Femur (tissue), 1 donor: ENCODE measurements around the gene CRTAC1.

ENCODE experiments used
- DNase-seq: peaks from one replicate; pipeline ENCODE4 v3.0.0-alpha.2; 2017

CRTAC1 gene, protein sequence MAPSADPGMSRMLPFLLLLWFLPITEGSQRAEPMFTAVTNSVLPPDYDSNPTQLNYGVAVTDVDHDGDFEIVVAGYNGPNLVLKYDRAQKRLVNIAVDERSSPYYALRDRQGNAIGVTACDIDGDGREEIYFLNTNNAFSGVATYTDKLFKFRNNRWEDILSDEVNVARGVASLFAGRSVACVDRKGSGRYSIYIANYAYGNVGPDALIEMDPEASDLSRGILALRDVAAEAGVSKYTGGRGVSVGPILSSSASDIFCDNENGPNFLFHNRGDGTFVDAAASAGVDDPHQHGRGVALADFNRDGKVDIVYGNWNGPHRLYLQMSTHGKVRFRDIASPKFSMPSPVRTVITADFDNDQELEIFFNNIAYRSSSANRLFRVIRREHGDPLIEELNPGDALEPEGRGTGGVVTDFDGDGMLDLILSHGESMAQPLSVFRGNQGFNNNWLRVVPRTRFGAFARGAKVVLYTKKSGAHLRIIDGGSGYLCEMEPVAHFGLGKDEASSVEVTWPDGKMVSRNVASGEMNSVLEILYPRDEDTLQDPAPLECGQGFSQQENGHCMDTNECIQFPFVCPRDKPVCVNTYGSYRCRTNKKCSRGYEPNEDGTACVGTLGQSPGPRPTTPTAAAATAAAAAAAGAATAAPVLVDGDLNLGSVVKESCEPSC

DNA sequence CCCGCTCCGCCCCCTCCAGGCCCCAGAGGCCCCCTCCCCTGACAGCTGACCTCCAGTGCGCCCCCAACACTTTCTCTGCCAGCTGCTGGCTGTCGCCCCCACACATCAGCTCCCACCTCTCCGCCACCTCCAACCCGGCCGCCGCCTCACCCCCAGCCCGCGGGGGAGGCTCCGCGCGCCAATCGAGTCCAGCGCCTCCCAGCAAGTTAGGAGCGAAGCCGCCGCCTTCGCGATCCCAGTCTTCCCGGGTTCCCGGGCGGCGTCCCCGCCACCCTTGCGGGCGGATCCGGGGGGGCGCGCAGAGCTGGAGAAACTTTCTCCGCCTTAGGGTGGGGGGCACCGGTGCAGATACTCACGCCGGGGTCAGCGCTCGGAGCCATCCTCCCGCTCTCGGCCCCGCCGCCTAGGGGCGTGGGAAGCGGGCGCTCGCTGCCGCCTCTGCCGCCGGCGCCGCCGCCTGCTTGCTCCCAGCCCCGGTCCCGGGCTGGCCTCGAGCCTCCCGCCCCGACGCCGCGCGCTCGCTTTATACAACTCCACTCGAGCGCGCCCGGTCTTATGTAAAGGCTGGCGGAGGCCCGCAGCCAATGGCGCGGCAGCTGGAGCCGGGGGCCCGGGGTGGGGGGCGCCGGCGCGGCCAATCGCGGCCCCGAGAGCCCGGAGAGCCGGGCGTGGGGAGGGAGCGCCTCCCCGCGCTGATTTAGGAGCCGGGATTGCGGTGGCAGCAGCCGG, at the start of gene CRTAC1:
CRTAC1 (minus strand) TSS at position 529 of the 729 bp plus-strand sequence; CDS start at position 380, 149 bp downstream.
- peak; percentile 81 for DNase-seq

DNA sequence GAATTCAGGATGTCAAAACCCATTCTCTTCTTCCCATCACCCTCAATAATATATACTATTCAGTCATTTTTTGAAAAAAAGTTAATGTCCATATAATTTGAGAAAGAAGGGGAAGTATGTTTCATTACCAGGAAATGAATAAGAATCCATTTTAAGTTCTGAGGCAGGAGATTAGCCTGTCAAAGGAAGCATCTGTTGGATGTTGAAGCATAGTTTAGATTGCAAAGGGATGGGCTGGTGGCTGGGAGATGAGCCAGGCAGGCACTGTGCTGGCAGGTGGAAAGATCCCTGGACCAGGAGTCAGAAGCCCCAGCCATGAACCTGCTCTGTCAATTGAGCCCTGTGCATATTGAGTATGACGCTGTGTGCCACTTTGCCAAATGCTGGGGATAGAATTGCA, 48.4 kb upstream of the CRTAC1 start:
- DNase-seq = no peak

DNA sequence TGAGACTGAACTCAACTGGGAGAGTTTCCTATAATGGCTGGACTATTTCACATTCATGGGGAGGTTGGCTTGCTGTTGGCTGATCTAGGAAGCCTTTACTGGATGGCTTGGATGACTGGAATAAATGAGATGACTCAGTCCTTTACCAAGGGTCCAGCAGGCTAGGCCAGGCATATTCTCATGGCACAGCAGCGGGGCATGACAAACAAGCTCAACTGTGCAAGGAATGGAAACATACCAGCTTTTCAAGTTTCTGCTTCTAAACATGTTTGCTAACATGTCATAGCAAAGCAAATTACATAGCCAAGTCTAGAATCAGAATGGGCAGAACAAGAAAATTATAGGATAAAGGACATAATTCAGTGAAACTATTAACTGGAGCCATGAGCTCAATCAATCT, 46.8 kb upstream of the CRTAC1 start:
- no peak for DNase-seq

GRCh38 chr10:98076086-98076485, 45.7 kb upstream of the CRTAC1 start:
- DNase-seq = no peak

DNA sequence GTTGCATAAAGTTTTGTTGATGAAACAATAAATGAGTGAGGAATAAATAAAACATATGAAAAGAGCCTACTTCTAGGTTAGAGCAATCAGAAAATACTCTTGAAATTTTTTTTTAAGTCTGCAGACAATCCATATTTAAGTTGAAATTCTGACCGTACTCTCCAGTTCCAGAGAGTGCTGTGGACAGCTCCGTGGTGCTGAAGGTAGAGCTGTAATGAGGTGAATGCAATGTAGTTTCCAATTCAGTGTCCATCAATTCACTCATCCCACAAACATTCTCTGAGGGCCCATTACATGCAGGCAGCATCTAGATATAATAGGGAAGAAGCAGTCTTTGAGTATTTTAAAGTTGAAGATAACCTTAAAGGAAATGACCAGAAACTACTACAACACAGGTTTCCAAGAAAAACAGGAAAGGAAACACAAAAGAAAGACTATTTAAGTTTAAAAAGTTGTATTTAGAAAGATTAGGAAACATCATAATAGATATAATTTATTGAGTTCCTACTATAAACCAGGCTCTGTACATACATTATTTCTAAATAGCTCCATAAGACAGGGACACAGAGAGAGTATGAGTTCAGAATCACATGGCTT, 44.0 kb upstream of the CRTAC1 start:
- DNase-seq = no peak

- DNase-seq = no peak
Measured at GRCh38 chr10:98067165-98067564, 36.7 kb upstream of the CRTAC1 start.

DNA sequence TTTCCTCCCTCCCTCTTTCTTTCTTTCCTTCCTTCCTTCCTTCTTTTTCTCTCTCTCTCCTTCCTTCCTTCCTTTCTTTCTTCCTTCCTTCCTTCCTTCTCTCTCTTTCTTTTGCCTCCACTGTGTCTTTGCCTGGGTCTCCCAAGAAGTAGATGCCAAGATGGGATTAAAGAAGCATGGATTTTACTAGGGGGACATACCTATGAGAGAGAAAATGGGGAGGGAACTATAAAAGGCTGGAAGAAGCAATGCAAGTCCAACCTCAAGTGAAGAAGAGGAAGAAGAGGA, 33.3 kb upstream of the CRTAC1 start:
- no peak for DNase-seq

- no peak for DNase-seq
Measured at GRCh38 chr10:98062424-98062823, 32.0 kb upstream of the CRTAC1 start.

GRCh38 chr10:98060079-98060478, 29.7 kb upstream of the CRTAC1 start:
- no peak for DNase-seq

DNA sequence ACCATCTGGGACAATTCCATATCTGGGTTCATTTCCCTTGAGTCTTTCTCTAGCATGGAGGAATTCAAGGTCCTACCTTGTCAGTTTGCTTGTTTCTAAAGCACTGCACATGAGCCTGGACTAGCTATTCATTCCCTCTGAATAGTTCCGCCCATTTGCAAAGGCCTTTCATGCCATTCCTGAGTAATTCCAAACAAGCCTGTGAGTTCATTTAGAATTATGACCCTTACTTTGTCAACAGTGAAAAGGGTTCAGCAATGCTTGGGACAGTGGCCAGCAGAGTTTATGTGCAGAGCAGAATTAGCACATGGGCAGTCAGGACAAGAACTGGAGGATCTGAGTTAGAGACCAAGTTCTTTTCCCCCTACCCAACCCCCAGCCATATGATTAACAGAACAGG, 27.9 kb upstream of the CRTAC1 start:
- no peak for DNase-seq

DNA sequence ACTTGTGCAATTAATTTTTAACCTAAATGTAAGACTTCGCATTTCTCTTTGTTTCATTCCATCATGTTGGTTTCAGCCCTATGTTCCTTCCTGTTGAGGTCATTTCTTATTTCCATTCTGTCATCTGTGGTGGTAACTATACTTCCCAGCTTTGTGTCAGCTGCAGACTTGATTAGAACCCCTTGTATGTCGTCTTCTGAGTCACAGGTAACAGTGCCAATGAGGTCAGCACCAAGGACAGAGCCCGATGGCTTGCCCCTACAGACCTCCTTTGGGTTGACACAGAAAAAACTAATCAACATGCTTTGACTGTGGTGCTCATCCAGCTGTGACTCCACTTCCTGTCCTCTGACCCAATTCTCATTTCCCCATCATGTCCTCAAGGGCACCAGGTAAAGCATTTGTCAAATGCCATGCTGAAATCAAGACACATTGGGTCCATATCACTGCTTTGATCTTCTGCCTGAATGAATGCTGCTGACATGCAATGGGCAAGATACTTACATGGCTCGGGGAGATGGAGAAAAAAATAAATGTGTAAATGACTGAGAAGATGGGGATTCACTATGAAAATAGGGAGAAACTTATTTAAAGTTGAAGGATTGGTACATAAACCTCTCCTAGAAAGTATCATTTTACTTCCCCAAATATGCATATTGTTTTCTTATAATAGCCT, 25.6 kb upstream of the CRTAC1 start:
- DNase-seq = peak; percentile 29

DNA sequence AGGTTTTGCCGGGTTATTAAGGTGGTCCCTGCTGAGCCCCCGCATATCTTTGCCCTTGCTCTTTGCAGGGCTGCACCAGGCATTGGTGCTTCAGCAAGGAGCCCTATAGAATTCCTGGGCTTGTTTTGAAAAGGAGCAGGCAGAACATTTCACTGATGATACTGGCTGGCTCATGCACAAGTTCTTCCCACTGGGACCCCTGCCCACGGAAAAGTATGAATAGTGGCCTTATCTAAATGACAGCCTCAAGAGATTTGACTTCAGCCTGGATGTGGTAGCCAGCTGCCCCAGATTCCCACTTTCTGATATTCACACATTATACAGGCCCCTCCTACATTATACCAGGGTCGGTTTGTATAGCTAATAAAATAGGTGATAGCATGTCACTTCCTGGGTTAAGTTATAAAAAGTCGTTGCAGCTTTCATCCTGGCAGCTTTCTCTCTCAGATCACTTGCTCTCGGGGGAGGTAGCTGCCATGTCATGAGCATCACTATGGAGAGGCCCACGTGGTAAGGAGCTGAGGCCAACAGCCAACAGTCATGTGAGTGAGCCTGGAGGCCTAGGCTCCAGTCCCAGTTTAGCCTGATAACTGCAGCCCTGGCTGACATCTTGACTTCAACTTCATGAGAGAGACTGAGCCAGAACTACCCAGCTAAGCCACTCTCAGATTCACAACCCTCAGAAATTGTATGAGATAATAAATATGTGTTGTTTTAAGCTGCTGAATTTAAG, 16.8 kb upstream of the CRTAC1 start:
- no peak for DNase-seq

GRCh38 chr10:98045785-98046389, 15.5 kb upstream of the CRTAC1 start:
- DNase-seq = peak; percentile 48

DNA sequence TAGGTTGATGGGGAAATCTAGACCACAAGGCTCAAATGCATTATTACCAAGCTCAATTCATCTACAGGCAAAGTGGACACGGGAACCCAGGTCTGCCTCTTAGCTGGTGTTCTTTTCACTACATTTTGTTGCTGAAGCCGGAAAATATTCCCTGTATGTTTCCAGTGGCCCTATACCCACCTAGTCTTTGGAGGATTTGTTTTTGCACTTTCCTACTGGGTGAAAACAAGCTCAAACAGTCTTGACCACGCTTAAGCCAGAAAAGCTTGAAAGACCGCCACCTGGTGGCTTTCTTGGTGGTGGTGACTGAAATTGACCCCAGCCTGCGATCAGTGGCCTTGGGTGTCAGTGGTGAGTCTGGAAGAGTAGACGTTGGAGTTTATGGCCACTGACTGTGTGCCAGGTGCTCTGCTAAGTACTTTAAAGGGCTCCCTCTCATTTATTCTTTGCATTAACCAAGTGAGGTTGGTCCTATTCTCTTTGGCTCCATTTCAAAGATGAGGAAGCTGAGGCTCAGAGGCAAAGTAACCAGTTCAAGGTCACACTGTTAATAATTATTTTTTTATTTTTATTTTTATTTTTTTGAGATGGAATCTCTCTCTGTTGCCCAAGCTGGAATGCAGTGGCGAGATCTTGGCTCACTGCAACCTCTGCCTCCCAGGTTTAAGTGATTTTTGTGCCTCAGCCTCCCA, 11.1 kb upstream of the CRTAC1 start:
- peak; percentile 63 for DNase-seq

DNA sequence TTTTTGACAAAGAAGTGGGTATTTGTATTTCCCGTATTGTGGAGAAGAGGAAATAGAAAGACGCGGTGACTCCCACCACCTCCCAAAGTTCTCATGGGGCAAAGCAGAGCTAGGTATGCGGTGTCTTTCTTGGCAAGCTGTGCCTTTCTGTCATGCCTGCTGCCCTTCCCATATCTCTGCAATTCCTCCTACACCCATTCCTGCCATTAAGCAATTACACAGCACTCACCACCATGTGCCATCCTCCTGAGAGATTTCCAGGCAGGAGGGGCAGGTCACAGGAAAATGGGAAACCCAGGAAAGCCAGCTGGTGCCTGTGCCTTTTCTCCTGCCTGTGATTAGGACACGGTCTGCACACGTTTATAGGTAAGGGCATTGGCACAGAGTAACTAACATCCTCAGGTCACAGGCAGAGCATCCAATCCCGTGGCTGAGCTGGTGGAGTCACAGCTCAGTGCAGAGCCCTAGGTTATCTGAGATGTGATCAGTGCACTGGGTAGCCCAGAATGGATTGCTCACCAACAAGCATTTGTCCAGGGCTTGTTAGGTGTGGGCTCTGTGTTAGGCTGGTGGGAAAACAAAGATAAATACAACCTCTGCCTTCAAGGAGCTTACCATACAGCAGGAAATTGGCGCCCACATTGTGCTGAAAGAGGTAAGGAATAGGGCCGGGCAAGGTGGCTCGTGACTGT, 9.4 kb upstream of the CRTAC1 start:
- no peak for DNase-seq

GRCh38 chr10:98038288-98038687, 7.9 kb upstream of the CRTAC1 start:
- no peak for DNase-seq

DNA sequence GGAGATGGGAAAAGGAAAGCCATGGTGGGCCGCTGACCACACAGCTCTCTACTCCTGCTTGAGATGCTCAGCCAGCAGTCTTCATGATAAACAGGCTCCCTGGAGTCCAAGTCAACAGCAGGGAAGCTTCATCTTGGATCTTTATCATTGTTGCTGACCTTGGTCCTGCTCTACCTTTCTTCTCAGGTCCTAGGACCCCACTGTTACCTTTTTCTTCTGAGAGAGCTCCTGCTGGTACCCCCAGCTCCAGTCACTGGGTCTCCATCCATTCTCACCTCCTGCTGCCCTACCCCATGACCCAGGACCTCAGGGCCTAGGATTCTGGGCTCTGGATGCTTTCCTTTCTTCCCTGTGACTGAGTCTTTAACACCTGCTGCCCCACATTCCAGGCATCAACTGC, 5.2 kb upstream of the CRTAC1 start:
- DNase-seq = no peak

DNA sequence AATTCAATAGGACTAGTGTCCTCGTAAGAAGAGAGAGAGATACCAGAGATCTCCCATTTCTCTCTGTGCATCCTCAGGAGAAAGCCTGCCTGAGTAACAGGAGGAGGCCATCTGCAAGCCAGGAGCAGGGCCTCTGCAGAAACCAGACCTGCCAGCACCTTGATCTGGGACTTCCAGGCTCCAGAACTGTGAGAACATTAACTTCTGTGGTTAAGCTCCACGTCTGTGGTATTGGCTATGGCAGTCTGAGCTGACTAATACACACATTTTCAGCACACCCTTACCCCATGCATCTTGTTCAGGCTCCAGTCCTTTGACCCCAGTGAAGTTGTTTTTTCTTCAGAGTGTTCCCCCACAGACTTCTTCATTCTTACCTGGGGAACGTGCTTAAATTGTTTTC, 3.1 kb upstream of the CRTAC1 start:
- DNase-seq = no peak

DNA sequence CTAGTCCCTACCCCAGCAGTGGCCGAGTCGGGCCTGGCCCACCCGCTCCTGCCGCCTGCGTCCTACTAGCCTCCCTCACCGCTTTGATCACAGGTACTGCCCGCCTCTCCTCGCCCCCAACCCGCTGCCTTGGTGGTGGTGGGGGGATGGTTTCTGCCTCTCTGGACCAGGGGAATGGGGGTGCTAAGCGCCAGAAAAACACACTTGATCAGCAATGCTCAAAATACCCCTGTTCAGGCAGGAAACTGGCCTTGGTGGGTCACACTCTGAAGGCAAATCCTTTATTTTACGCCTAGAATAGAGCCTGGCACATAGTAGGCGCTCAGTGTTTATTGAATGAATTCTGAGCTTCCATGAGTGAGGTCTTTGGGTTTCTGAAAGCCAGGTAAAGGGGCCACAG, 1.0 kb upstream of the CRTAC1 start:
- no peak for DNase-seq

GRCh38 chr10:98030991-98031431, 590 bp upstream of the CRTAC1 start:
- DNase-seq = no peak
